Measurements from ENCODE around the gene ID2.

The ID2 gene

DNA sequence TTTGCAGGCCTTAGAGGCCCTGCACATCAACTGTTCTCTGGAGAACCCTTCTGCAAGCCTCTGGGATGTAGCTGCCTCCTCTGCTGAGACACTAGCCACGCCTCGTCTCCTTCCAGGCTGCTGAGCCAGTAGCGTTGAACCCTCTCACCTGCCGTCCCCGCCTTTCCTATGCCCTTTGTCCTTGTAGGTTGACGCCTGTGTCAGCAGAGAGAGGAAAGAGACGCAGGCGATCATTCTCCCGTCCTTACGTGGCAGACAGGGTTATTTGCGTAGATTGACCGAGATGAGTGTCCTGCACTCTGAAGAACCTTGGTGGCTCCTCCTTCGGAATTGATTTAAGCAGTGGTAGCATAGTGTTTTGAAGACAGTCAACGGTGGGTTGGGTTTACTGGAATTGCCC, 27.8 kb downstream of the ID2 start:
- TF ChIP-seq, protein P1, sequence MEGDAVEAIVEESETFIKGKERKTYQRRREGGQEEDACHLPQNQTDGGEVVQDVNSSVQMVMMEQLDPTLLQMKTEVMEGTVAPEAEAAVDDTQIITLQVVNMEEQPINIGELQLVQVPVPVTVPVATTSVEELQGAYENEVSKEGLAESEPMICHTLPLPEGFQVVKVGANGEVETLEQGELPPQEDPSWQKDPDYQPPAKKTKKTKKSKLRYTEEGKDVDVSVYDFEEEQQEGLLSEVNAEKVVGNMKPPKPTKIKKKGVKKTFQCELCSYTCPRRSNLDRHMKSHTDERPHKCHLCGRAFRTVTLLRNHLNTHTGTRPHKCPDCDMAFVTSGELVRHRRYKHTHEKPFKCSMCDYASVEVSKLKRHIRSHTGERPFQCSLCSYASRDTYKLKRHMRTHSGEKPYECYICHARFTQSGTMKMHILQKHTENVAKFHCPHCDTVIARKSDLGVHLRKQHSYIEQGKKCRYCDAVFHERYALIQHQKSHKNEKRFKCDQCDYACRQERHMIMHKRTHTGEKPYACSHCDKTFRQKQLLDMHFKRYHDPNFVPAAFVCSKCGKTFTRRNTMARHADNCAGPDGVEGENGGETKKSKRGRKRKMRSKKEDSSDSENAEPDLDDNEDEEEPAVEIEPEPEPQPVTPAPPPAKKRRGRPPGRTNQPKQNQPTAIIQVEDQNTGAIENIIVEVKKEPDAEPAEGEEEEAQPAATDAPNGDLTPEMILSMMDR (IDR thresholded peaks at IDR 0.05; ENCODE audit: low read depth, low read length): no peak
- no peak for DNase-seq
- no peaks in the 10 kb centered on the region for H3K9me3 ChIP-seq
- no peaks in the 10 kb centered on the region for H3K27me3 ChIP-seq
- H3K36me3 ChIP-seq: no peaks in the 10 kb centered on the region
- peaks cover 2% of the 10 kb centered on the region; the same call in 1 of the 2 replicates for H3K4me1 ChIP-seq
- no peak overlapping the region for H3K4me3 ChIP-seq (ENCODE audit: low read depth, low read length)

DNA sequence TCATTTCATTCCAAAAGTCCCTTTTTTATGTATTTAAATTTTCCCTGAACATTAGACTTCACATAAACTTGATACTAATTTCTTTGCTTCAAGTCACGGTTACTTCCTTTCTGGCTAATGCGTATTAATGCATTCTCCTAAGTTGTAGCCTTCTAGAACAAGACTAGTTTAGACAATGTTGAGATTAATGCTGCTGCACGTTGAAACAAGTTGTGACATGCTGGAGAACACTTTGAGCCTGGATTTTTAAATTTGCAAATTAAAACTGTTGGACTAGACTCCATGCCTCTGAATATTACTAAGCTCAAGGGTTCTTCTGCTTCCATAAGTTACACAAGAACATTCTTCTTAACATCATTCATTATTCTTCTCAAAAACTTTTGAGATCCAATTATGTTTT, 29.1 kb downstream of the ID2 start:
- TF ChIP-seq, protein P1 (IDR thresholded peaks at IDR 0.05; ENCODE audit: low read depth, low read length): no peak
- H3K9me3 ChIP-seq: no peaks in the 10 kb centered on the region
- no peaks in the 10 kb centered on the region for H3K27me3 ChIP-seq
- H3K36me3 ChIP-seq: no peaks in the 10 kb centered on the region
- peaks cover 2% of the 10 kb centered on the region; the same call in 1 of the 2 replicates for H3K4me1 ChIP-seq
- DNase-seq: no peak
- H3K4me3 ChIP-seq (ENCODE audit: low read depth, low read length): no peak overlapping the region

DNA sequence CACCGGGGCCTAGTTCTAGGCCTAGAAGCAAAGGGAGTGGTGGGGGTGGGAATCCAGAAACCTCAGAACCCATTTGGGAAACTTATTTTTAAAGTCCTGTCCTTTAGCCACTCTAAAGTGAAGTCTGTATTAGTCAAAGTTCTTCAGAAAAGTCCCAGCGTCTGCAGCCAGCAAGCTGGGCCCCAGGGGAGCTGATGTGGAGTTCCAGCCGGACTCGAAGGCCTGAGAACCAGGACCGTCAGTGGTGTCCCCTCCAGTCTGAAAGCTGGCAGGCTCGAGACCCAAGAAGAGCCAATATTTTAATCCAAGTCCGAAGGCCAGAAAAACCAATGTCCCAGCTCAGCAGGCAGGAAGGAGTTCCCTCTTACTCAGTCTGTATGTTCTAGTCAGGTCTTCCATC, 32.4 kb downstream of the ID2 start:
- H3K4me3 ChIP-seq (ENCODE audit: low read depth, low read length): no peak overlapping the region
- no peaks in the 10 kb centered on the region for H3K4me1 ChIP-seq
- no peaks in the 10 kb centered on the region for H3K36me3 ChIP-seq
- DNase-seq: no peak
- TF ChIP-seq, protein P1 (IDR thresholded peaks at IDR 0.05; ENCODE audit: low read depth, low read length): no peak
- no peaks in the 10 kb centered on the region for H3K27me3 ChIP-seq
- H3K9me3 ChIP-seq: no peaks in the 10 kb centered on the region

DNA sequence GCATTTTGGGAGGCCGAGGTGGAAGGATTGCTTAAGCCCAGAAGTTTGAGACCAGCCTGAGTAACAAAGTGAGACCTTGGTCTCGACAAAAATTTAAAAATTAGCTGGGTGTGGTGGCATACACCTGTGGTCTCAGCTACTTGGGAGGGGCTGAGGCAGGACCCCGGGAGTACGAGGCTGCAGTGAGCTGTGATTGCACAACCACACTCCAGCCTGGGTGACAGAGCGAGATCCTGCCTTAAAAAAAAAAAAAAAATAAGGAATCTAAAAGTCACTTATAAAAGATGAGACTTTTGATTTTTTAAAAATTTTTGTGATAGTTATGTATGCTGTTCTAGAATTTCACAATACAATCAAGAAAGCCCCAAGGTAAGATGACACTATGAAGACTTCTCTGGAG, 33.1 kb downstream of the ID2 start:
- Histone ChIP-seq H3K36me3 (no peaks in the 10 kb centered on the region), H3K4me3 (ENCODE audit: low read depth, low read length) (no peak overlapping the region), H3K9me3 (no peaks in the 10 kb centered on the region), H3K27me3 (no peaks in the 10 kb centered on the region), H3K4me1 (no peaks in the 10 kb centered on the region)
- TF ChIP-seq, protein P1 (IDR thresholded peaks at IDR 0.05; ENCODE audit: low read depth, low read length): no peak
- DNase-seq: no peak

DNA sequence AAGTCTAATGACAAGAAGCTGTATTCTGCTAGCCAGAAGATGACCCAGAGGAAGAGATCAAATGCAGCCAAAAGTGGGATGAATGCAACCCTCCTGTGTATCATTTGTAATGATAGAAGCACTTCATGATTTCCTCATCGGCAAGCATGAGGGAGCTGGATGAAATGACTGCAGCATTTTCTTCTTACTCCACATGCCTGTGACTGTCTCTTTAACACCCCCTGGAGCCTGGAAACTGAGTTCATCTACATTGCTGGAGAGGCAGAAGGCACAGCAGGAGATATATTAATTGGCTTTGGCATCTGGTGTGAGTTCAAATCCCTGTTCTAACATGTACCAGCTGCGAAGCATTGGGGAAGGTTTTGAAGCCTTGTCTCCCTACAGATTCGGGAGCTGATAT, 37.7 kb downstream of the ID2 start:
- Histone ChIP-seq H3K36me3 (no peaks in the 10 kb centered on the region), H3K27me3 (no peaks in the 10 kb centered on the region), H3K4me3 (ENCODE audit: low read depth, low read length) (no peak overlapping the region), H3K4me1 (no peaks in the 10 kb centered on the region), H3K9me3 (no peaks in the 10 kb centered on the region)
- DNase-seq: no peak
- TF ChIP-seq, protein P1 (IDR thresholded peaks at IDR 0.05; ENCODE audit: low read depth, low read length): no peak

DNA sequence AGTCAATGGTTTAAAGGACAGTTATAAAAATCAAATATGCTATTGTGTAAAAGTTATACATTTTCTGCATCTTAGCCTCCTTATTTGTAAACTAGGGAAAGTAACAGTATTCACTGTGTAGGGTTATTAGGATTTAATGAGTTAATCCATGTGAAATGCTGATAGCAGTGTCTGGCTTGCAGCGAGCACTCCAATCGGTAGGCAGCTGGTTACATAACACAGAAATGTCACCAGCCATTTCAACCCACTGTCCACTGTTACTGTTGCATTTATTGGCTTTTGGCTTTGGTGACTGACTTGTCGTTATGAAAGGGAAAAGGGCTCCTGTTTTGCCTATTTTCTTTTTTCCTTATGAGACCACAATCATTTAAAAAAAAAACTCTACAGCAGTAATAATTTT, 38.9 kb downstream of the ID2 start:
- no peak overlapping the region for H3K4me3 ChIP-seq (ENCODE audit: low read depth, low read length)
- TF ChIP-seq, protein P1 (IDR thresholded peaks at IDR 0.05; ENCODE audit: low read depth, low read length): no peak
- H3K27me3 ChIP-seq: no peaks in the 10 kb centered on the region
- DNase-seq: no peak
- no peaks in the 10 kb centered on the region for H3K4me1 ChIP-seq
- no peaks in the 10 kb centered on the region; the same call in 1 of the 2 replicates for H3K36me3 ChIP-seq
- H3K9me3 ChIP-seq: no peaks in the 10 kb centered on the region
